GM21529 (cell line): ENCODE results near the gene IFT20.
"Not testable (repeated sequence)": the region's sequence is repeated elsewhere in the genome, so short reads cannot be mapped to it uniquely, and the experiment has no call there.

ENCODE experiments used
- ATAC-seq: cut with Tn5 transposase; IDR thresholded peaks from one replicate; pipeline ENCODE4 v1.9.1; 2021; ENCODE audit not compliant: unreplicated experiment

The IFT20 gene

DNA sequence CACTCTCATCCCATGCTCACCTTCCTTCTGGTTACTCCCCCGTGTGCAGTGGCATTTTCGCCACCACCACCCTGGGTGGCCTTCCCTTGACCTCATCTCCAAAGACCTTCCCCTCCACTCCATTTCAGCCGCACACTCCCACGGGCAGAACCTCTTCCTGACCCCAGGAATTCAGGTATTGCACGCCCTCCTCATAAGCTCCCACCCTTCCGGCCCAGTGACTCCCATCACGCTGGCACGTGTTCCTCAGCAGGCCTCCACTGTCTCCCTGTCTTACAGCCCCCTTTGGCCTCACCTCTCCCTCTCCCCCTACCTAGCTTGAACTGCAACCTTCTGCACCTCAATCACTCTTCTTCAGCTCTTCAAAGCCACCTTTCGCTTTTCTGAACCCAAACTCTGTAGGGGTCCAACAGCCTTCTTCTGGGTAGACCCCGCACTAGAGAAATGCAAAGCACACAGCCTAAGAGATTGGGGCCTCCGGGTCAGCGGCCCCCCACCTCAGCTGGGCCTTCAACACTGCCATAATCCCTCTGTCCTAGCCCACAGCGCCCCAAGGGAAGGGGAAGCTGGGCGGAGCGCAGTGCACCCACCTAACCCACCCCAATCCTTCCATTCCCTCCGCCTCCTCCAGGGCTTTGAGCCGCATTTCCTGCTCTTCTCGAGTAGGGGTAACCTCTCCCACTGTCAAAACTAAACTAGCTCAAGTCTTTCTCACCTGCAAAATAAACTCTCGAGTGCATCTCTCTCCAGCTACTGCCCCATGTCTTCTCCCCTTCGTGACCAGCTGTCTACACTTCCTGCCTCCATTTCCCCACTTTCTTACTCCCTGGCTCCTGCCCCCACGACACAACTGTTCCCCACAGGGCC is 17.9 kb downstream of the IFT20 start:
- no peak for ATAC-seq

DNA sequence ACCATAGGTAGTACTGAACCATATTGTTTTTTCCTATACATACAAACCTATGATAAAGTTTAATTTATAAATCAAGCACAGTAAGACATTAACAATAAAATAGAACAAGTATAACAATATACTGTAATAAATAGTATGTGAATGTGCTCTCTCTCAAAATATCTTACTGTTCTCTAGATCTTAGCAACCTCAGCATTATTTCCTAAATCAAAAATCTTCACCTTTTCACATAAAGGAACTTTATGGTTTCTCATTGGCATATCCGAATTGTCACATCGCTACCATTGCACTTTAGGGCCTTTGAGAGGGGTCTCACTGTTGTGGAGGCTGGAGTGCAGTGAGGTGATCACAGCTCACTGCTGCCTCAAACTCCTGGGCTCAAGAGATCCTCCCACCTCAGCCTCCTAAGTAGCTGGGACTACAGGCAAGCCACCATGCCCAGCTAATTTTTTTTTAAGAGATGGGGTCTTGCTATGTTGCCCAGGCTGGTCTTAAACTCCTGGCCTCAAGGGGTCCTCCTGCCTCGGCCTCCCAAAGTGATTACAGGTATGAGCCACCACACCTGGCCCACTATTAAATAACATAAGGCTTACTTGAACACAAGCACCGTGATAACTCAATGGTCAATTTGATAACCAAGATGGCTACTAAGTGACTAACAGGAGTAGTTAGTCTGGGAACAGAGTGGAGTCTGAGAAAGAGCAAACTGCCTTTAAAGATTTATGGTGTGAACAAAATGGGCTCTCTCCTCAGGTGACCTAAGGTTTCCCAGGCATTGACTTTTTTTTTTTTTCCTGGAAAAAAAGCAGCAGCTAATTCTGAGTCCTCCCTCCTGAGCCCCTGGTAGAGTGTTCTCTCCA is 19.2 kb downstream of the IFT20 start:
- no peak for ATAC-seq

DNA sequence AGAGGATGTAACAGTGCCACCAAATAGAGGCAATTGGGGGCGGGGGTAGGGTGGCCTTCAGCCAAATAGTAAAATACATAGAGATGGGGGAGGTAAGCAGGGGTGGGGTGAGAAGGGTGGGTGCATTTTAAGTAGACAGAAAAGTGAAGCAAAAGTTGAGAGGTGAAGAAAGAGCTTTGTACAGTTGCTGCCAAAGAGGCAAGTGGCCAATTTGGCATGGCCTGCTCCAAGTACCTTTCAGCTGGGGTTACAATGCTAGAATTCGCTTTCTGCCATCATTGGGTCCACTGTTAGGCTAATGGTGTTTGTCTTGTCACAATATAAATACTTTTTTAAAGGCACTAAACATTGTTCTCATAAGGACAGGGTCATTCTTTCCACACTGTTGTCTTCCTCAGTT is 21.4 kb downstream of the IFT20 start:
- ATAC-seq = no peak

DNA sequence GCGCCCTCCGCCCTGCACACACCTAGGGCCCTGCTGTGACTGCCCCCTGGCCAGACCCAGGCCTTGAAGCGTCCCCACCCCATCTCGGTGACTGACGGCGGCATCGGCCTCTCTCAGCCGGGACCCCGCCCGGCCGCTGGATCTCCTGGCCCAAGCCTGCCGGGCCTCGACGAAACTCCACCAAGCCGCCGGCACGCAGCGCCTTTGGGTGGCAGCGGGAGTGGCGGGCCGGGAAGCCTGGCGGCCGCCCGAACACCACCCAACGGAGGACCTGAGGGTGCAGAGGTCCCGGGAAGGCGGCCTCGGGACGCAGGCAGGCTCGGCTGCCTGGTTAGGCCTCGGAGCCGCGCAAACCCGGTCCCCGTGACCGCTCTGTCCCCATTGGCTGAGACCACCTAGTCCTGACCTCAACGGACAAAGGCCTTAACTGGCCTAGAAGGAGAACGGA is 28.3 kb downstream of the IFT20 start:
- no peak for ATAC-seq

DNA sequence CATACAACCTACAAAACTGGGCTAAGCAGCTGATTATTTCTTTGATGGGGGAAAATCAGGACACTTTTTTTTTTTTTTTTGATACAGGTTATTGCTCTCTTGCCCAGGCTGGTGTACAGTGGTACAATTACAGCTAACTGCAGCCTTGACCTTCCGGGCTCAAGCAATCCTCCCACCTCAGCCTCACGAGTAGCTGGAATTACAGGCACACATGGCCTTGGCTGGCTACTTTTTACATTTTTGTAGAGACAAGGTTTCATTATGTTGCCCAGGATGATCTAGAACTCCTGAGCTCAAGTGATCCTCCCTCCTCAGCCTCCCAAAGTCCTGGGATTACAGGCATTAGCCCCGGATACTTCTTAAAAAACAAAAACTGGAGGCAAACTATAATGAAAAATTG is 36.8 kb downstream of the IFT20 start:
- ATAC-seq = no peak

DNA sequence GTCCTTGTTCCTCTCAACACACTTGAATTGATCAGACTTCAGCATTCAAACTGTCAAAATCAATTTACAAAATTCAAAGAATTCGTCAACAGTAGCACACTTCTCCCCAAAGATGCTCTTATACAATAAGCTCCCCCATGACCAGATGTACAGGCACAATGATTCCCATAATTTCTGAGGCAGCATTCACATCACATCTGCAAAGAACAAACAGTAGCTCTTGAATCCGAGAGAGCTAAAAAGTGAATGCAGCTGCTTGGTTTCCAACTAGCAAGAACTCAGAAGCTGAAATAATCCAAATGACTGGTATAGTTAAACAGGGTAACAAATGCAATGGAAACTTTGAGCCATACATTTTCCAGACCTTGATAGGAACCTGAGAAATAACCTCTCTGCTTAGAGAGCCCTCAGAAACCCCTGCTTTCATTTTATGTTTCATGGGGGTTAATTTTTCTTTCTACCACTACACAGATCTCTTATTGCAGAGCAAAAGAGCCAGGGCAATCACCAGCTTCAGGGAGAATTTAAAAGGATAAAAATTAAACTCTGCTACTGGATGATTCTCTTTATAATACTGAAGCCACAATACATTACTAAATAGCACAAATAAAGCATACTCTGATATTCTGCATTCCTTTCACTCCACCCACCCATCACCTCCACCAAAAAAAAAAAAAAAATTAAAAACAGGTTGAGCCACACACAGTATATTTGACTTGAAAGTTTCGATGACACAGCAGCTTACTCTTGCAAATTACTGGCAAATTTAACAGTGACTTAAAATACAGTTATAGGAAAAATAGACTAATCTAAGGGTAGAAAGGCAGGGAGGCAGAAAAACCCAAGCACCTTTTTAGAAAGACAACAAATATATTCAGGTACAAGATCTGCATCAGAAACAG is 39.3 kb downstream of the IFT20 start:
- no peak for ATAC-seq

DNA sequence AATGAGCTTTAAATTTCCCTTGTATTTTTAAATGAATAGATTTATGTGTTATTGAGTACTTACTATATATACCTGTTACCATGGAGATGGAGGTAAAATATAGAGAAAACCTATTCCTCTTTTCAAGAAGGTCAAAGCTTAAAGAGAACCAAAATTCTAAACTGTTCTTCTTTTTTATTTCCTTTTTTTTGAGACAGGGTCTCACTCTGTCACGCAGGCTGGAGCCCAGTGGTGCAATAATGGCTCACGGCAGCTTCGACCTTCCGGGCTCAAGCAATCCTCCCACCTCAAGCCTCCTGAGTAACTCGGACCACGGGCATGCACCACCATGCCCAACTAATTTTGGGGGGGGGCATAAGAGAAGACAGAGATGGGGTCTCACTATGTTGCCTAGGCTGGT is 41.3 kb downstream of the IFT20 start:
- ATAC-seq = no peak

DNA sequence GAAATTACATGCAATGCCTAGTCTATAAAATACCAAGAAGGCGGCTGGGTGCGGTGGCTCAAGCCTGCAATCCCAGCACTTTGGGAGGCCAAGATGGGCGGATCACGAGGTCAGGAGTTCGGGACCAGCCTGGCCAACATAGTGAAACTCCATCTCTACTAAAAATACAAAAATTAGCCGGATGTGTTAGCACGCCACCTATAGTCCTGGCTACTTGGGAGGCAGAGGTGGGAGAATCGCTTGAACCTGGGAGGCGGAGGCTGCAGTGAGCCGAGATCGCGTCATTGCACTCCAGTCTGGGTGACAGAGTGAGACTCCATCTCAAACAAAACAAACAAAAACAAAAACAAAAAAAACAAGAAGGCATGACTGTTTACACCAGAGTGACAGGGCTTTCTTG is 42.4 kb downstream of the IFT20 start:
- not testable (repeated sequence) for ATAC-seq

DNA sequence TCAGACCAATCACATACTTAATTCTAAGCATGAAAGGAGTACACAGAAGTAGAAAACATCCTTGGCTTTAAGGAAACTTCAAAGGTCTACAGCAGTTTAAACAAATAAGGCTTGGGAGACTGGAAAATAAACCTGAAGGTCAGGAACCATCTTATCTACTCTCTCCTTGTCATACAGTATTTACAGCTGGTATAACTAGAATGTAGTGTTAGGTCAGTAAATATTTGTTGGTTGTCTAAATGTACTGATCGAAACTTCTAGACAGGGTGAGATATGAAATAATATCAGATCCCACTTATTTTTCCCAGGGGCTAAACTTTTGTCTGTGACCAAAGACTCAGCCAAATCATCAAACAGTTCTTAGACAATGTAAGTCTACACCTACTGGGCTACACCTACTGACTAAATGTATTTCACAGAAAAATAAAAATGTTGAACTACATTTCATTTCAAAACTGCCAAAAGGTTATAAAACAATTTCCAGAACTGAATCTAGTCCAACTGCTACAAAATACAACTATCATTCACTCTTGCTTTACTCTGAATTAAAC is 43.4 kb downstream of the IFT20 start:
- no peak for ATAC-seq

DNA sequence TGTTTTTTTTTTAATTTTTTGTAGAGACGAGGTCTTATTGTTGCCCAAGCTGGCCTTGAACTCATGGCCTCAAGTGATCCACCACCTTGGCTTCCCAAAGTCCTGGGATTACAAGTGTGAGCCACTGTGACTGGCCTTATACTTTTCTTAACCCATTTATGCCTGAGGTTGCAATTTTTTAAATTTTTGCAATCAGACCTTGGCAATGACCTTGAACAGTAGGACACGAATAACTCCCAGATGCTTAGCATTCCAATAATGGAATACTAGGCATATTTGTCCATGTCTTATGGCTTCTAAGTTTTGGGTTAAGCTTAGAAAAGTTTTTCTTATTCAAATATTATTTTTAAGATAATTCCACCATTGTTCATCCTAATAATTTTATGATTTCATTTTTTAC is 44.6 kb downstream of the IFT20 start:
- no peak for ATAC-seq

DNA sequence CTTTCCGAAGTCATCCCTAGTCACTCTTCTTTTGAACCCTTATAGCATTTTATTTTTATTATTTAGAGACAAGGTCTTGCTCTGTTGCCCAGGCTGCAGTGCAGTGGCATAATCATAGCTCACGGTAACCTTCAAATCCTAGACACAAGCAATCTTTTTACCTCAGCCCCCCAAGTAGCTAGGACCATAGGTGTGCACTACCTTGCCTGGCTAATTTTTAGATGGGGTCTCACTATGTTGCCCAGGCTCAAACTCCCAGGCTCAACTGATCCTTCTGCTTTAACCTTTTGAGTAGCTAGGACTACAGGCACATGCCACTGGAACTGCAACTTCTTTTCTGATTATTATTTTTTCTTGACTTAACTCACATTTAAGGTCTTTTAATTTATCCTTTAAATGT is 49.3 kb downstream of the IFT20 start:
- ATAC-seq = no peak

DNA sequence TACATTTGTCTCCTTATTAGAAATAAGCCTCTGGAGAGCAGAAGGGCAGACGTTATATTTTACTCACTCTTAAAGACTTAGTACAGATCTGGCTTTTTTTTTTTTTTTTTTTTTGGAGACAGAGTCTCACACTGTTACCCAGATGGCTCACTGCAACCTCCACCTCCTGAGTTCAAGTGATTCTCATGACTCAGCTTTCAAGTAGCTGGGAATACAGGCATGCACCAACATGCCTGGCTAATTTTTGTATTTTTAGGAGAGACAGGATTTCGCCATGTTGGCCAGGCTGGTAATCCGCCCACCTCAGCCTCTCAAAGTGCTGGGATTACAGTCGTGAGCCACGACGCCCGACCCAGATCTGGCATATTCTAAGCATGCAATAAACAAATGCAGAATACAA is 52.7 kb downstream of the IFT20 start:
- ATAC-seq = no peak

DNA sequence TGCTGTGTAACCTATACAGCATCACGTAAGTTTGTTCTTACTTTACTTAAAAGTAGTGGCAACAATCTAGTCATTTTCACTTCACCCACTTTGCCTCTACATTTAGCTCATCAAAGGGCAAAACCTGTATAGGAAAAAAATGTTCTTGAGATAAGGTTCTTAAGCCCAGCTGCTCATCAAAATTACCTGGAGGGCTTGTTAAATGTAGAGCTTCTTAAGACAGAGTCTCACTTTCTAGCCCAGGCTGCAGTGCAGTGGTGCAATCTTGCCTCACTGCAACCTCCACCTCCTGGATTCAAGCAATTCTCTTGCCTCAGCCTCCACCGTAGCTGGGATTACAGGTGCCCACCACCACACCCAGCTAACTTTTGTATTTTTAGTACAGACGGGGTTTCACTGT is 54.4 kb downstream of the IFT20 start:
- ATAC-seq = no peak

DNA sequence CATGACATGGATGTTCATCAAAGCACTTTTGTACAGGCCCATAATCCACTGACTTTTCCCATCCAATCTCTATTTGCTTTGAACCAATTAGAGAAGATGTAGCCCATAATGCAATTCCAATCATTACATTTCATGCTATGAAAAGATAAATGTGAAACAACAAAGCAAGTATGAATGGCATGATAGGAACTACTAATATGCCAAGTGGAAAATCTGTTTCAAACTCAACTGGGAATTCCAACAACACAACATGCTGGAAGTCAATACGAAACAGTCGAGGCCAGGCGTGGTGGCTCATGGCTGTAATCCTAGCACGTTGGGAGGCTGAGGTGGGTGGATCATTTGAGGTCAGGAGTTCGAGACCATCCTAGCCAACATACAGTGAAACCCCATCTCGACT is 55.9 kb downstream of the IFT20 start:
- no peak for ATAC-seq
